NCI-H748 (cell line): Measurements from ENCODE around the gene RNGTT.
"Not testable (repeated sequence)": the region's sequence is repeated elsewhere in the genome, so short reads cannot be mapped to it uniquely, and the experiment has no call there.

Experiments
- DNase-seq: peaks from one replicate; lab custom pipeline; 2025; ENCODE audit not compliant: unreplicated experiment; lab: John Stamatoyannopoulos, UW

RNGTT gene

DNA sequence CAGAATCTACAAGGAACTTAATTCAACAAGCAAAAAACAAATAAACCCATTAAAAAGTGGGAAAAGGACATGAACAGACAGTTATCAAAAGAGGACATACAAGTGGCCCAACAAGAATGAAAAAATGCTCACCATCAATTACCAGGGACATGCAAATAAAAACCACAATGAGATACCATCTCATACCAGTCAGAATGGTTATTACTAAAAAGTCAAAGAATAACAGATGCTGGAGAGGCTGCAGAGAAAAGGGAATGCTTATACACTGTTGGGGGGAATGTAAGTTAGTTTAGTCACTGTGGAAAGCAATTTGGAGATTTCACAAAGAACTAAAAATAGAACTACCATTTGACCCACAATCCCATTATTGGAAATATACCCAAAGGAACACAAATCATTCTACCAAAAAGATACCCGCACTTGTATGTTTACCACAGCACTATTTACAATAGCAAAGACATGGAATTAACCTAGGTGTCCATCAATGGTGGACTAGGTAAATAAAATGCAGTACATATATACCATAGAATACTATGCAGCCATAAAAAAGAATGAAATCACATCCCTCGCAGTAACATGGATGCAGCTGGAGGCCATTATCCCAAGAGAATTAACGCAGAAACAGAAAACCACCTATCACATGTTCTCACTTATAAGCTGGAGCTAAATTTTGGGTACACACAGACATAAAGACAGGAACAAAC is 48.4 kb downstream of the RNGTT start:
- DNase-seq = no peak

DNA sequence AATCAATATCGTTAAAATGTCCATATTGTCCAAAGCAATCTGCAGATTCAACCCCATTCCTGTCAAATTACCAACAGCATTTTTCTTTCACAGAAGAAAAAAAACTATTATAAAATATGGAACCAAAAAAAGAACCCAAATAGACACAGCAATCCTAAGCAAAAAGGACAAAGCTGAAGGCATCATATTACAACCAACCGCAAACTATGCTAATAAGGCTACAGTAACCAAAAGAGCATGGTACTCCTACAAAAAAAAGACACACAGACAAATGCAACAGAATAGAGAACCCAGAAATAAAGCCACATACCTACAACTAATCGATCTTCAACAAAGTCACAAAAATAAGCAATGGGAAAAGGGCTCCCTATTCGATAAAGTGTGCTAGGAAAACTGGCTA is 49.2 kb downstream of the RNGTT start:
- DNase-seq = peak; percentile 15

DNA sequence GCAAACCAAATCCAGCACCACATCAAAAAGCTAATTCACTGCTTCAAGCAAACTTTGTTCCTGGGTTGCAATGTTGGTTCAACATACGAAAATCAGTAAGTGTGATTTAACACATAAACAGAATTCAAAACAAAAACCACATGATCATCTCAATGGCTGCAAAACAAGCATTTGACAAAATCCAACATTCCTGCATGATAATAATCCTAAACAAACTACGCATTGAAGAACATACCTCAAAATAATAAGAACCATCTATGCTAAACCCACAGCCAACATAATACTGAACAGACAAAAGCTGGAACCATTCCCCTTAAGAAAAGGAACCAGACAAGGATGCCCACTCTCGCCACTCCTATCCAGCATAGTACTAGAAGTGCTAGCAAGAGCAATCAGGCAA is 49.9 kb downstream of the RNGTT start:
- DNase-seq = no peak

DNA sequence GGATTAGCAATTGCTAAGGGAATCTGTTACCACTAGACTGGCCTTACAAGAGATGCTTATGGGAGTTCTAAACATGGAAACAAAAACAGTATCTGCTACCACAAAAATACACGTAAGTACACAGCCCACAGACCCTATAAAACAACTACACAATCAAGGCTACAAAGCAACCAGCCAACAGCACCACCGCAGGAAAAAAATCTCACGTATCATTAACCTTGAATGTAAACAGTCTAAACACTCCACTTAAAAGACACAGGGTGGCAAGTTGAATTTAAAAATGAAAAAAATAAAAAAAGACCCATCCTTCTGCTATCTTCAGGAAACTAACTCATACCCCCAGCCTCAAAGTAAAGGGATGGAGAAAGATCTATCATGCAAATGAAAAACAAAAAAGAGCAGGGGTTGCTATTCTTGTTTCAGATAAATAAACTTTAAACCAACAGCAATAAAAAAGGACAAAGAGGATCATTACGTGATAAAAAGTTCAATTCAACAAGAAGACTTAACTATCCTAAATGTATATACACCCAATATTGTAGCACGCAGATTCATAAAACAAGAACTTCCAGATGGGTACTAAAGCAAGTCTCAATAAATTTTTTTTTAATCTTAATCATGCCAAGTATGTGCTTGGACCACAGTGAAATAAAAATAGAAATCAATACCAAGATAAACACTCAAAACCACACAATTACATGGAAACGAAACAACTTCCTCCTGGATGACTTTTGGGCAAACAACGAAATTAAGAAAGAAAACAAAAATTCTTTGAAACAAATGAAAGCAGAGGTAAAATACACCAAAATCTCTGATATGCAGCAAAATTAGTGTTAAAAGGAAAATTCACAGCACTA is 52.3 kb downstream of the RNGTT start:
- peak; percentile 20 for DNase-seq

DNA sequence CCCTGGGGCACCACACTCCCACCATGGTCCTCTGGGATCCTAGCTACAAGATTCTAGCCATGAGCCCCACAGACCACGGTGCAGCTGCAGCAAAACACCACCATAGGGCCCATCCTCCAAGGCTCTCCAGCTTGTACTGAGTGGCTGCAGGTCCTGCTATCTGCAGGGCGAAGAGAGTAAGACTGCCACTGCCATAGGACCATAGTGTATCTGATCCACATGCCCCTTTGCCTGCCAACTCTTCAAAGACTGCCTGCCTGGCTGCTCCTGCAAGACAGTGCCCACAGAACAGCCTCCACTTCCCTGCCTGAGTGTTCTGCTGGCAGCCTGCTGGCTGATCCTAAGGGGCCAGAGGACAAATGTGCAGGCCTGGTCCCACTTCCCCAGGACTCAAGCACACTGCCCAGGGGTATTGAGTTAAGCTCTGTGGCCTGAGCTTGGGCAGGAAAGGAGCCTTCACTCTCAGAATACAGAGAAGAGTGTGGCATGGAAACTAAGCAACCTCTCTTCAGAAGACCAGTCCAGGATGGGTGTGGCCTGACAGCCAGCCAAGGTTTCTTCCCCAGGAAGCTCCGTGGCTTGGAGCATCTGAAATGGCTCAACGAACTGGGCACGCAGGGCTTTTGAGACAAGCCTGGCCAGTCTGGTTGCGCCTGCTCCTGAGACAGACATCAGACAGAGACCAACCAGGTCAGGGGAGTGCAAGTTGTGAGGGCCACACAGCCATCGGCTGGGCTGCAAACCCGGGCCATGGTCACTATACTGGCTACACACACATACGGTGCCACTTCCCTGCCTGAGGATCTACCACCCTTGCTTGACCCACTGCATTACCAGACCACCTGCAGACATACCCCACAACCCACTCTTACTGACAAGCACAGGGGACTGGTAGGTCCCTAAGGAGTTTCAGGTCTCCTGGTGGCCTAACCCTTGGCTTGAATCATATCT is 54.5 kb downstream of the RNGTT start:
- no peak for DNase-seq

DNA sequence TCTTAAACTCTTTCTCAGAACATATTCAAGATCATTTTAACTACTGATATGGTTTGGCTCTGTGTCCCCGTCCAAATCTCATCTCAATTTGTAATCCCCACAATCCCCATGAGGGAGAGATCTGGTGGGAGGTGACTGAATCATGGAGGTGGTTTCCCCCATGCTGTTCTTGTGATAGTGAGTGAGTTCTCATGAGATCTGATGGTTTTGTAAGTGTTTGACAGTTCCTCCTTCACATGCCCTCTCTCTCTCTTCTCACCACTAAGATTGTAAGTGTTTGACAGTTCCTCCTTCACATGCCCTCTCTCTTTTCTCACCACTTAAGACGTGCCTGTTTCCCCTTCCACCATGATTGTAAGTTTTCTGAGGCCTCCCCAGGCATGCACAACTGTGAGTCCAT is 56.3 kb downstream of the RNGTT start:
- not testable (repeated sequence) for DNase-seq

DNA sequence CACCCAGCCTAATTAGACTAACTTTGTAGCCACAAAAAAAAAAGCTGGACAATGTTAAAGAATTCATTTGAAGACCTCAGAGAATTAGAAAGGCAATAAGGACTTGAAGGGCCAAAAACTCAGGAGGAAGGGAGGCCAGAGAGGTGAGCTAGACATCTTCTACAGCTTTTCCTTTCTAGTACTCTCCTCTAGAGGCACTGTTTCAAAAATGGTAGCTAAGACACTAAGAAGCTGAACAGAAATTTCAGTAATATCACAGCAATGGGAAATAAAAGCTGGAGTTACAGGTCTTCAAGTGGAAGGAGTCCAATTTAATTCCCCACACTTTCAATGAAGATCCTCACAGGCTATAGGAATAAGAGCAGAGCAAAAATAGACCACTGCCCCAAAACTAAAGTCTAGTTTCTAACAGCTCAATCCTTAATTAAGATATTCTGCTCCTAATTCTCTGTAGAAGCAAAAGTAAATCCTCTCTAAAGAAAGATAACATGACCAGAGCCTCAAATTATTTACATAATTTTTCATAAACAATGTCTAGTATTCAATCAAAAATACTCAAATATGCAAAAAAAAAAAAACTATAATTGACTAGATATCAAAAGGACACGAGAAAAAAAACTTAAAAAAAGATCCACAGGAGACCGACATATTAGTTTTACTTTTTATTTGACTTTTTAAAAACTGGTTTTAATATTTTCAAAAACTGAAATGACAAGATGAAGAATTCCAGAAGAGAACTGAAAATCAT is 63.7 kb downstream of the RNGTT start:
- DNase-seq = no peak

DNA sequence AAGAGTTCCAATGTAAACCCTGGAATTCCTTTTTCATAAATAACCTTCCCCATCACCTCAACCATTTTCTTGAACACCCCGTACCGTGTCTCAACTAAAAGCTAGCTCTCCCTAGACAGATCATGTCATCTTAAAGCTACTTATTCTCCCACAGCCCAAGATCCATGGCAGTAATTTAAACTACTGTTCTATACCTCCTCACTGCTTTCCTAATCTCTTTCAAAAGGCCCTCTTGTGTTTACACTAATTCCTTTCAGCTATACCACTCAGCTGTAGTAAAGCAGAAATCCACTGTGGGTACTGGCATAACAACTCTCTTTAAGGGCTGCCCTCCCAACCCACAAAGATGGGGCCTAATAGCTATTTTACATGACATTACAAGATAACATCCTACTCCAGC is 67.5 kb downstream of the RNGTT start:
- DNase-seq = no peak

DNA sequence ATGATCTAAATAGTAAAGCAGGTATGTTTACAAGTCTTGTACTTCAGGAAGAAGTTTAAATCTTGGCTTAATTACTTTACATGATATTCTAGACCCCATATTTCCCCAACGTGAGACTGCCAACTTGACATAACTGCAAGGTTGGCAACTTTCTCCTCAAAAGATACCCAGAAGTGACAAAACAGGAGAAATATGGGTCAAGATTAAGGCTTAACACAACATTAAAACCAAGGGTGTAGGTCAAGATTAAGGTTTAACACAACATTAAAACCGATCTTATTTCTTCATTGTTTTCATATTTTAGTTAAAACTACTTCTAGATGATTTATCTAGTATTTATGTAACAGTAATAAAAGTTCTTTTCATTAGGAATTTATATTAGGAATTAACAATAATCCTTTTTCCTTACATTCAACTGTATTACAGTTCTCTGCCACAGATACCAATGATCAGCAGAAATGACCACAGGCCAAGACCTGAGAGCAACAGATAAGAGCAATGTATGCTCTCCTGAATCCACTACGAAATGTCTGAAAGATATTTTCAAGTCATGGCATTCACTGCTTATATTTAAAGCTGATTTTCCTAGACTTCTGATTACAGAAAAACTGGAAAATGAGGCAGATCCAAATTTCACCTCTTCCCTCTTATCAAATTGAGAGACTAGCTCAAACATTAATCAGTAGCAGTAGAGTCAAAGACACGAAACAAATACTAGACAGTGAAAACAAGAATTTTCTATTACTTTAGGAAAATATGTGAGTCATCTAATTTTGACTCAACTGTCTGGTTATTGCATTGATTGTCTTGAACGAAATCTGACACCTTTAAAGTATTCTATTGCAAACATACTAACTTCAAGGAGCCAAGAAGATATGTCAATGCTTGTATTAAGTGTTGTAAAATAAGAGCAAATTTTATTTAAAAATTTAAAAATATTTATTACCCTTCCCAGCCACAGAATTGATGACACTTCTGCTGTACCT is 72.3 kb downstream of the RNGTT start:
- DNase-seq = no peak

DNA sequence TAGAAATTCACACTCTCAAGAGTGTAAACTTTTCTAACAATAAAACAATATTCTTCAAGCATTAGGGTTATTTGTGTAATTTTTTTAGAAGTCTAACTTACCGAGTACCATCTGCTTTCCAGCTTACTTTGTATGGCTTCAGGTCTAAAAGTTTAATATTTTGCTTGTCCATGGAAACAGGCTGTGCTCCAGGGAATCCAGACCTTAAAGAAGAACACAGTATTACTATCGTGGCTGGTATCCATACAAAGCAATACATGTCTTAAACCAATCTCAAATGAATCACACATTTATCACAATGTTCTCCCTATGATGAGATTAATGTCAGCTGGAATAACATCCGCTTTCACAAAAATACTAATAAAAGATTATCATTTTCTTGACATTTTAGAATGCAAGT is 73.0 kb downstream of the RNGTT start:
- DNase-seq = no peak

DNA sequence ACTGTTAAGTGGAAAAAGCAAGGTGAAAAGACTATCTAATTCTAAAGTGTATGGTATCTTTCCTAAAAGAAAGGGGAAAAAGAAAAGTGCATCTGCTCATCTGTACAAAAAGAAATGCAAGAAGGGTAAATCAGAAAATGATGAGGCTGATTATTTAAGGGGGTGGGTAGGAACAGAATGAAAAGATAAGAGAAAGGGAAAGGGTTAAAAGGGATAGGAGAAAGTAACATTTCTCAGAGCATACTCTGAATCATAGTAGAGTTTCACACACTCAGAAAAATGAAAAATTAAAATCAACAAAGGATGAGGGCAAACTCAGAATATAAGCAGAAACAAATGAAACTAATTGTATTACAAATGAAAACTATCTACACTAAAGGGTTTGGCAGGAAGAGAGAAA is 79.1 kb downstream of the RNGTT start:
- no peak for DNase-seq

DNA sequence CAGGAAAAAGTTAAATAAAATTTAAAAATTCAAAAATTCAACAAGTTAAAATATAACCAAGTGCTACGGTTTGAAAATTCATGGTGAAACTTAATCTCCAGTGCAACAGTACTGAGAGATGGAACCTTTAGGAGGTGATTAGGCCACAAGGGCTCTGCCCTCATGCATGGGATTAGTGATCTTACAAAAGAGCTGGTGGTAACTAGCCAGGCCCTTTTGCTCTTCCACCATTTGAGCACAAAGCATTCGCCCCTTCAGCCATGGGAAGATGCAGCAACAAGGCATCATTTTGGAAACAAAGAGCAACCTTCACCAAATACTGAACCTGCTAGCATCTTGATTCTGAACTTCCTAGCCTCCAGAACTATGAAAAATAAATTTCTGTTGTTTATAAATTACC is 80.9 kb downstream of the RNGTT start:
- DNase-seq = no peak

DNA sequence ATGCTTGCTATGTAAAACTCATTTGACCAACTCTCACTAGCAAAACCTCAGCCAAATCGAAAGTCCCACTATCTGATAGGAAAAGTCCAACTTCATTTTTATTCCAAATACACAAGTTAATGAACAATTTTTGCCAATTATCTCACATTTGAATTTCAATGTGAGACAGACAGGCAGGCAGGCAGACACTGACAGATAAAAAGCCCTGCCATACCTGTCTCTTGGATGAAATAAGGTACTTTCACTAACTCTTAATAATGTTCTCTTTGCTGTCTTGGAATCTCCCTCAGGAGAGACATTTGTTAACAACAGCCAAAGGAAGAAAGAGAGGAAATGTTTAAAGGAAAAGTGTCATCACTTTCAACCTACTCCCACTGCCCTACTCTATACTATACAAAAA is 82.0 kb downstream of the RNGTT start:
- DNase-seq = no peak

DNA sequence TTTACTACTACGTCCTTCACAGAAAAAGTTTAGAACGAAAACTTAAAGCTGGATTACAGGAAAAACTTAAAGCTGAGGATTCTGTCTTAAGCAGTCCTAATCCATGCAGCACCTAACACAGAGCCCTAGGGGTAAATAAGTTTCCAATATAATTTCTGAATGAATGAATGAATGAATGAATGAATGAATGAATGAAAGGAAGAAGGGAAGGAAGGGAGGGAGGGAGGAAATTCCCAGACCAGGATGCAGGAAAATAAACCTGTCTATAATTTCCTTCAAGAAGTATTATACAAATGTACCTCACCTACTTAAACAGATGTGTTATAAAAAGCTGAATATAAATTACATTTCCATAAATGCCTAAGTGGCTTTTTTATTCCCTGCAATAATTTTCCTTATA is 83.4 kb downstream of the RNGTT start:
- no peak for DNase-seq

DNA sequence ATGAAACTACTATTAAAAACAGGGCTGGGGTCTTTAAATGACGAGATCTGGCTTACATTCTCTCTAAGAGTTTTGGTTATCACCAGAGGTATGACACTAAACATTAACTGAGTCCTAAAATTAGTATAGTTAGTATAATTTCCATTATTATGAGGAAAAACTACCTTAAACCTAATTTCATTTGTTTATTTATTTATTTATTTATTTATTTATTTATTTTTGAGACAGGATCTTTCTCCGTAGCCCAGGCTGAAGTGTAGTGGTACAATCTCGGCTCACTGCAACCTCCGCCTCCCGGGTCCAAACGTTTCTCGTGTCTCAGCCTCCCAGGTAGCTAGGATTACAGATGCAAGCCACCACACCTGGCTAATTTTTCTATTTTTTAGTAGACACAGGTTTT is 85.5 kb downstream of the RNGTT start:
- DNase-seq = no peak

DNA sequence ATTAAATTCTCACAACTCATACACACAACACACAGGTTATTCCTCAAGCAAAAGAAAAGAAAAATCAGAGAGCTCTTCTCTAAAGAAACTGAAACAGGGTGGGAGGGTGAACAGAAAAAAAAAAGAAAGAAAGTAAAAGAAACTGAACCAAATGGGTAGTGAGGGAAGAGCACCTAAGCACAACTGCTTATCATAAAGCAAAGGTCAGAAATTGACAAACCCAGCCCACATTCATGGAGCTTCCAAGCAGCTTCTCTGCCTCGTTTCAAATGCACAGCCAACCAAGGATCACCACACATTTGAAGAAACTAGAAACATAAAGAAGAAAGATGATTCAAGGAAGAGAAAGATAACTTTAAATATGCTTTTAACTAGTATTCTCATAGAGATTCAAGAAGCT is 90.5 kb downstream of the RNGTT start:
- no peak for DNase-seq

DNA sequence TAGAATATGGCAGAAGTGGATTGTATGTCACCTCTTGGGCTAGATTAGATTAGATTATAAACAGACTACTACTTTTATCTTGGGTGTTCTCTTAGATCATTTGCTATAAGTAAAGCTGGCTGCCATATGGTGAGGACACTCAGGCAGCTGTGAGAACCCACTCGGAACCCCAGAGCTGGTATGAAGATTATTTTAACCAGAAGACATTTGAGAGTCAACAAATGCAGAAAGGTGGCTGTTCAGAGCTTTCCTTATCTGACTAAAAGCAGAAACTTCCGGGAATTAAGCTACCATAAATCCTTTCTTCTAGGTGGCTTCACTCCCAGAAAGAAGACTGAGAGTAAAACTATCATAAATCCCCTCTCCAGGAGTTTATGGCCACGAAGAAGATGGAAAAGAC is 91.9 kb downstream of the RNGTT start:
- no peak for DNase-seq

DNA sequence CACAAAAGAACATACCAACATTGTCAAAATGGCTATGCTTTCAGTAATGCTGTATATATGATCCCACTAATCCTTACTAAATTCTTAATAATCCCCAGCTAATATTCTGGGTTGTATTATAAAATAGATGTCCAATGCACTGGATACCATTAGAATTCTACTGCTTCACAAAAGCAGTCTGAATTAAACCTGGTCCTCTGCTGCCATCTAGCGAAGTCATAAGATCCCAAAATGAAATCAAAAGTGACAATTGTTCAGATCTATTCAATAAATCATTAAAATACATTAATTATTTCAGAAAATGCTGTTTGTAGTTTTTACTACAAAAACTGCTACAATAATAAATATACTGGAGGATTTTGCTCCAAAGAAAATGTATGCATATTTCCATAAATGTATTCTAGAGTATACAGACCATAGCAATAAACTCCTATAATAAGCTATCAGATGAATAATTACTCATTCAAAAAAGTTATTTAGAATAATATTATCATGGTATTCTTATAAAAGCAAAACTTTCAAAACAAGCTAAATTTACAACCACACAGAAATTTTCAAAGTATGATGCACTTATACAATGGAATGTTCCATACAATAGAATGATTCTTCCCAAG is 92.6 kb downstream of the RNGTT start:
- peak; percentile 60 for DNase-seq
